Activated B cell treated with CpG ODN at 0.5 μM for 24 hours (primary cell): ENCODE results near the gene CRIP2. TPM values are rescaled to one million over a fixed set of nuclear protein-coding genes. Genes with fewer than 3 reads are reported as not detected.

Experiments
- ATAC-seq: fragments of 200-7000 bp; cut with Tn5 transposase; one replicate; pipeline ENCODE4 v1.10.0; 2021; ENCODE audit warnings: low read depth, mild to moderate bottlenecking, moderate library complexity
- CTCF ChIA-PET: fragments of 350-600 bp; sonication (Branson Sonifier 250); formaldehyde crosslinking; loops from one replicate; lab custom pipeline; 2021; ENCODE audit warnings: antibody characterized with exemption; lab: Charles Lee
- POLR2A ChIA-PET: fragments of 350-600 bp; sonication (Branson Sonifier 250); formaldehyde crosslinking; loops from one replicate; lab custom pipeline; 2021; ENCODE audit warnings: antibody characterized with exemption; lab: Charles Lee
- DNase-seq: peaks from one replicate; pipeline ENCODE4 v3.0.0; 2022
- H3K27ac Mint-ChIP-seq: one replicate; pipeline ENCODE4 v1.8.0; 2020; ENCODE audit warnings: mixed read lengths
- H3K27me3 Mint-ChIP-seq: one replicate; pipeline ENCODE4 v1.8.0; 2021; ENCODE audit warnings: mixed read lengths
- H3K36me3 Mint-ChIP-seq: one replicate; pipeline ENCODE4 v1.8.0; 2021; ENCODE audit warnings: low read depth, mixed read lengths
- H3K4me1 Mint-ChIP-seq: one replicate; pipeline ENCODE4 v1.8.0; 2021; ENCODE audit warnings: mixed read lengths
- H3K4me3 Mint-ChIP-seq: one replicate; pipeline ENCODE4 v1.8.0; 2020; ENCODE audit warnings: mild to moderate bottlenecking, mixed read lengths
- H3K9me3 Mint-ChIP-seq: one replicate; pipeline ENCODE4 v1.8.0; 2020; ENCODE audit warnings: mixed read lengths
- CTCF ChIP-seq: fragments of 200-600 bp; IDR thresholded peaks from one replicate; pipeline ENCODE4 v1.8.0; 2022; ENCODE audit warnings: antibody characterized with exemption, mild to moderate bottlenecking
- intact Hi-C: fragments of 100-400 bp; cut with micrococcal nuclease; formaldehyde crosslinking; loops from one replicate; pipeline ENCODE4 v1.15.1; 2024
- total RNA-seq: library from RNA; stranded (reverse); gene quantifications from 2 replicates; pipeline ENCODE4 v1.2.3, GENCODE V29; 2022

Gene CRIP2
- total RNA-seq, 1 donor from 2014 or later = 3.0 TPM

GRCh38 chr14:105442834-105443233 is 31.8 kb upstream of the CRIP2 start:
- ATAC-seq = no peak
- H3K4me3 Mint-ChIP-seq = no peak overlapping the region
- no peak overlapping the region for H3K27ac Mint-ChIP-seq
- TF ChIP-seq CTCF = no peak
- ChIA-PET POLR2A (no interaction called here), CTCF (no interaction called here)
- no peaks in the 10 kb centered on the region for H3K9me3 Mint-ChIP-seq
- no peak for DNase-seq
- H3K4me1 Mint-ChIP-seq = no peaks in the 10 kb centered on the region
- intact Hi-C loops = no loop called here
- H3K27me3 Mint-ChIP-seq = no peaks in the 10 kb centered on the region
- peaks cover 20% of the 10 kb centered on the region for H3K36me3 Mint-ChIP-seq

DNA sequence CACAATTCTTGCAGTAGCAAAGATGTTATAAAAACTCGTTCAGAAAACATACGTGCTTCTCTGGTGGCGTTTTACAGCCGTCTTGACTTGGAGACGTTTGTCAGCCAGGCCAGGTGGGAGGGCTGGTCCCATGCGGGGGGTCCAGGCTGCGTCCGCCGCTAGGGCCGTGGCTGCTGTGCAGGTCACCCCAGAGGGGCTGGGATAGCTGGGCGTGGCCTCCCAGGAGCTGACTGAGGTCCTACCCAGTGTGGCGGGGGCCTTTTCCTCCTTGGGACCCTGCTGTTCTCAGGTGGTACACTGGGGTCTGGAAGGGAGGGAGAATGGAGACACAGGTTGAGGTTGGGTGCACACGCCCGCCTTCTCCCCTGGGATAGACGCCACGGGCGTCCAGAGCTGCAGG is 29.8 kb upstream of the CRIP2 start:
- intact Hi-C loops = no loop called here
- CTCF ChIA-PET = no interaction called here

GRCh38 chr14:105445290-105445689 is 29.3 kb upstream of the CRIP2 start:
- no peak overlapping the region for H3K4me3 Mint-ChIP-seq
- TF ChIP-seq CTCF = no peak
- no peaks in the 10 kb centered on the region for H3K27me3 Mint-ChIP-seq
- DNase-seq (no peak), ATAC-seq (no peak)
- ChIA-PET CTCF (no interaction called here), POLR2A (interaction anchor here (0.5 kb wide), 1 partner anchor 50 kb away, joined by 7 read pairs; no protein-coding TSS in a partner anchor)
- no peaks in the 10 kb centered on the region for H3K4me1 Mint-ChIP-seq
- intact Hi-C loops = no loop called here
- no peaks in the 10 kb centered on the region for H3K9me3 Mint-ChIP-seq
- no peak overlapping the region for H3K27ac Mint-ChIP-seq
- H3K36me3 Mint-ChIP-seq = peaks cover 21% of the 10 kb centered on the region

More for the DNA sequence above, 29.8 kb upstream of the CRIP2 start:
- POLR2A ChIA-PET = interaction anchor here (0.7 kb wide), 1 partner anchor 11 kb away, joined by 4 read pairs; no protein-coding TSS in a partner anchor
- peaks cover 18% of the 10 kb centered on the region for H3K36me3 Mint-ChIP-seq
- no peaks in the 10 kb centered on the region for H3K9me3 Mint-ChIP-seq
- H3K4me3 Mint-ChIP-seq = no peak overlapping the region
- TF ChIP-seq CTCF = no peak
- DNase-seq = no peak
- H3K27me3 Mint-ChIP-seq = no peaks in the 10 kb centered on the region
- ATAC-seq = no peak
- no peak overlapping the region for H3K27ac Mint-ChIP-seq
- H3K4me1 Mint-ChIP-seq = no peaks in the 10 kb centered on the region

DNA sequence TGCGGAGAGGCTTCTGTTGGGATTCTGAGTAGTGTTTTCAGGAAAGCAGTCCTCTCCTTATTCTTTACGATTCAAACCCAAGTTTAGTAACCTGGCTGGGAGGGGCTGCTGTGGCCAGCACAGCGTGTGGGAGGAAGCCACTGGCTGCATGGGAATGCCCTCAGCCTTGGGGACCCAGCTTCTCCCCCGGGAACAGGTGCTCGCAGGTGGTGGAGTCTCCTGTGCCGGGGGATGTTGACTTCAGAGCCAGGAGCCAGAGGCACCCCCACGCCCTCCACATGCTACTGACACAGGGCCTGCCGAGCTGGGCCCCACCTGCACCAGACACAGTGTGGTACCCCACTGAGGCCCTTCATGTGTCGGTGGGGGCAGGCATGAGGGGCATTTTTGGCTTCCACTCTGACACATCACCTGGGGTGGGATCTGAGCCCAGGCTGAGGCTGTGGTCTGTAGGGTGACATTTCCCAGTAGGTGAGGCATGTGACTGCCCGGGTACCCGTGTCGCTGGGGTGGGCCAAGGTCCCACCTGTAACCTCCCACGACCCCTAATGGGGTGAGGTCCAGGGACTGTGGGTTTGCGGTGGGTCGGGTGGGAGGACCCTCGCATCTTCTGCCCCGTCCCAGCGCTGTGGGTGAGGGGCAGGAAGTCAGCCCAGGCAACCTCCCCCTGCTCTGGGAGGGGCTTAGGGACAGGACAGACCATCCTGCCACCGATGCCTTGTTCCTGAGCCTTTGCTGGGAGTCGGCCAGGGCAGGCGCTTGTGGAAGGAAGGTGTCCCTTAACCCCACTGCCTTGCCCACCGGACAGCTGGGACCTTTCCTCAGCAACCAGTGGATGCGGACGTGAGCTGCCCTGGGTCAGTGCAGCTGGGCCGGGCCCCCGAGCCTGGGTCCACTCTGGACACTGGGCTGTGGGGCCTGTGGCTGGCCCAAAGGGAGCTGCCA is 28.4 kb upstream of the CRIP2 start:
- H3K9me3 Mint-ChIP-seq = no peaks in the 10 kb centered on the region
- no peak overlapping the region for H3K27ac Mint-ChIP-seq
- no peaks in the 10 kb centered on the region for H3K4me1 Mint-ChIP-seq
- H3K4me3 Mint-ChIP-seq = no peak overlapping the region
- intact Hi-C loops = no loop called here
- DNase-seq (no peak), ATAC-seq (no peak)
- ChIA-PET CTCF (interaction anchor here (2.7 kb wide), 1 partner anchor 44 kb away, joined by 18 read pairs; no protein-coding TSS in a partner anchor), POLR2A (interaction anchor here (0.5 kb wide), 1 partner anchor 51 kb away, joined by 7 read pairs; no protein-coding TSS in a partner anchor)
- H3K27me3 Mint-ChIP-seq = no peaks in the 10 kb centered on the region
- no peak for TF ChIP-seq CTCF
- peaks cover 26% of the 10 kb centered on the region for H3K36me3 Mint-ChIP-seq

GRCh38 chr14:105446971-105447370 is 27.6 kb upstream of the CRIP2 start:
- intact Hi-C loops = no loop called here
- peaks cover 28% of the 10 kb centered on the region for H3K36me3 Mint-ChIP-seq
- ChIA-PET CTCF (interaction anchor here (1.9 to 2.7 kb wide), 2 partner anchors 43 to 76 kb away, joined by 5 to 18 read pairs; no protein-coding TSS in a partner anchor), POLR2A (no interaction called here)
- no peaks in the 10 kb centered on the region for H3K9me3 Mint-ChIP-seq
- no peak overlapping the region for H3K4me3 Mint-ChIP-seq
- no peak overlapping the region for H3K27ac Mint-ChIP-seq
- ATAC-seq (no peak), DNase-seq (no peak)
- TF ChIP-seq CTCF = no peak
- H3K4me1 Mint-ChIP-seq = no peaks in the 10 kb centered on the region
- no peaks in the 10 kb centered on the region for H3K27me3 Mint-ChIP-seq
